Keratinocyte (primary cell): ENCODE measurements around the gene CDK14.

ENCODE experiments used
- CTCF ChIP-seq, 3 experiments: IDR thresholded peaks in 1 of 3; conservative IDR thresholded peaks in 1 of 3; optimal IDR thresholded peaks in 1 of 3; 2 replicates in 2 of 3; 3 replicates in 1 of 3; pipeline versions ENCODE3 to v1.5.1; 2011; ENCODE audit warnings: low read length in 3 of 3, mild to moderate bottlenecking in 3 of 3, moderate library complexity in 2 of 3, control low read depth in 1 of 3, inconsistent platforms in 1 of 3; ENCODE audit not compliant: insufficient read depth in 2 of 3; ENCODE audit errors: extremely low read depth in 1 of 3
- EZH2 ChIP-seq: IDR thresholded peaks from one replicate; pipeline ENCODE4 v1.6.1; 2012; ENCODE audit warnings: inconsistent platforms, mild to moderate bottlenecking, low read length, moderate library complexity

DNA sequence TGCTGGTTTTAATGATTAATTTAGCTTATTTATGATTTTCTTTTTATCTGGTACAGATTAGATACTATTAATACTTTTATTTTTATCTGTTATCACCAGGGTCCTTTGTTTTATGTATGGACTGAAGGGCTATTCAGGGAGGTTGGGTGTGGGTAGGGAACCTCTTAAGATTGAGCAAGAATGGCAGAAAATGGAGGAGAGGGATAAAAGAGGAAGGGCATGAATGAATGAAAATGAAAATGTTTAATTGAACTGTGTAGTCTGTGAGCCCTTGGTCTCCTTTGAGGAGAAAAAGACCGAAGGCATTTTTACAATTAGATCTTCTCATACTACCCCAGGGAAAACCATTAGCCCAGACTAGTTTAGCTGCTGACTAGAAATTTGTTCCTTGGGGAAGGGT, 93.1 kb downstream of the CDK14 start:
- no peak for TF ChIP-seq CTCF (optimal IDR thresholded peaks at IDR 0.05 in 1 of 3, IDR thresholded peaks at IDR 0.05 in 1 of 3, conservative IDR thresholded peaks at IDR 0.05 in 1 of 3; ENCODE audit: extremely low read depth in 1 of 3, insufficient read depth in 2 of 3, low read length in 3 of 3)
- no peak for TF ChIP-seq EZH2
